DOHH2 (cell line): ENCODE data around the gene PFDN2.
A peak's percentile ranks its signal among the peaks of the same experiment; 100 is the strongest.

Experiments
- H3F3A ChIP-seq: fragments of 200-600 bp; sonication (generic), shearing (Covaris generic); 2 replicates; pipeline ENCODE4 v1.6.0; 2016; ENCODE audit warnings: antibody characterized with exemption, mild to moderate bottlenecking; ENCODE audit not compliant: control insufficient read depth, insufficient read depth
- H3K27ac ChIP-seq: fragments of 200-600 bp; sonication (generic); 2 replicates; pipeline ENCODE4 v1.5.1; 2014; ENCODE audit warnings: low read depth, mild to moderate bottlenecking, low read length, moderate library complexity
- H3K27me3 ChIP-seq: fragments of 200-600 bp; sonication (generic); 2 replicates; pipeline ENCODE4 v1.6.1; 2014; ENCODE audit warnings: mild to moderate bottlenecking, low read length, mixed read lengths; ENCODE audit not compliant: control insufficient read depth
- H3K36me3 ChIP-seq: fragments of 200-600 bp; sonication (generic); 2 replicates; pipeline ENCODE4 v1.6.1; 2014; ENCODE audit warnings: mild to moderate bottlenecking, low read length, moderate library complexity, mixed read lengths; ENCODE audit not compliant: control insufficient read depth
- H3K4me1 ChIP-seq: fragments of 200-600 bp; sonication (generic); 2 replicates; pipeline ENCODE4 v1.6.1; 2014; ENCODE audit warnings: mild to moderate bottlenecking, low read length, mixed read lengths; ENCODE audit not compliant: control insufficient read depth
- H3K4me2 ChIP-seq: fragments of 200-600 bp; sonication (generic); 2 replicates; pipeline ENCODE4 v1.6.0; 2014; ENCODE audit warnings: mild to moderate bottlenecking, low read length, moderate library complexity
- H3K4me3 ChIP-seq: fragments of 200-600 bp; sonication (generic); 2 replicates; pipeline ENCODE4 v1.5.1; 2014; ENCODE audit warnings: mild to moderate bottlenecking, low read length, mixed read lengths
- H3K79me2 ChIP-seq: fragments of 200-600 bp; sonication (generic); 2 replicates; pipeline ENCODE4 v1.6.1; 2014; ENCODE audit warnings: mild to moderate bottlenecking, low read length, mixed read lengths; ENCODE audit not compliant: control insufficient read depth
- H3K9me2 ChIP-seq: fragments of 200-600 bp; sonication (generic); replicated peaks from 2 replicates; pipeline ENCODE4 v1.6.1; 2014; ENCODE audit warnings: mild to moderate bottlenecking, low read length, mixed read lengths; ENCODE audit not compliant: control insufficient read depth
- H3K9me3 ChIP-seq: fragments of 200-600 bp; sonication (generic); 2 replicates; pipeline ENCODE4 v1.6.1; 2014; ENCODE audit warnings: antibody characterized with exemption, low read length, mixed read lengths; ENCODE audit not compliant: control insufficient read depth, insufficient read depth
- H4K20me1 ChIP-seq: fragments of 200-600 bp; sonication (generic); 2 replicates; pipeline ENCODE4 v1.6.0; 2014; ENCODE audit warnings: low read depth, mild to moderate bottlenecking, antibody characterized with exemption, low read length, moderate library complexity; ENCODE audit not compliant: control insufficient read depth, insufficient read depth
- CTCF ChIP-seq: fragments of 200-600 bp; sonication (generic); IDR thresholded peaks from one replicate; pipeline ENCODE4 v1.5.1; 2014; ENCODE audit warnings: antibody characterized with exemption, mild to moderate bottlenecking, low read depth, low read length; ENCODE audit not compliant: poor library complexity, severe bottlenecking
- EZH2phosphoT487 ChIP-seq: fragments of 200-600 bp; sonication (generic); IDR thresholded peaks from 2 replicates; pipeline ENCODE4 v1.6.1; 2017; ENCODE audit warnings: borderline replicate concordance, mild to moderate bottlenecking, antibody characterized with exemption, low read length, moderate library complexity, mixed read lengths

The PFDN2 gene

DNA sequence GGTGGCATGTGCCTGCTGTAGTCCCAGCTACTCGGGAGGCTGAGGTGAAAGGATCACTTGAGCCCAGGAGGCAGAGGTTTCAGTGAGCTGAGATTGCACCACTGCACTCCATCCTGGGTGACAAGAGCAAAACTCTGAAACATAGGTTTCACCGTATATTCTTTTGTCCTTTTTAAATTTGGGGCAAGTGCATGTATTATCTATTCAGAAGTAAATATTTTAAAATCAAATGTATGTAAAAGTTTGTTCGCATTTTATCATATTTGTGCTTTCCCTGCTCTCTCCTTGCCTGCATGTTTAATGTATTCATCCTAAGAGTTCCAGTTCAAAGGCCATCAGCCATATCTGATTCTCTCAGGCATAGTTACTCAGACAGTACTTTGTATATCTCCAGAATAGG, 28.0 kb upstream of the PFDN2 start:
- Histone ChIP-seq H3K27me3 (no peaks in the 10 kb centered on the region), H3K9me3 (no peaks in the 10 kb centered on the region), H4K20me1 (no peaks in the 10 kb centered on the region), H3F3A (no peaks in the 10 kb centered on the region), H3K4me2 (no peak overlapping the region), H3K27ac (no peak overlapping the region), H3K9me2 (no peaks in the 10 kb centered on the region), H3K4me1 (no peaks in the 10 kb centered on the region), H3K79me2 (no peaks in the 10 kb centered on the region), H3K36me3 (no peaks in the 10 kb centered on the region), H3K4me3 (no peak overlapping the region)
- no peak for TF ChIP-seq CTCF
- TF ChIP-seq EZH2phosphoT487: no peak

DNA sequence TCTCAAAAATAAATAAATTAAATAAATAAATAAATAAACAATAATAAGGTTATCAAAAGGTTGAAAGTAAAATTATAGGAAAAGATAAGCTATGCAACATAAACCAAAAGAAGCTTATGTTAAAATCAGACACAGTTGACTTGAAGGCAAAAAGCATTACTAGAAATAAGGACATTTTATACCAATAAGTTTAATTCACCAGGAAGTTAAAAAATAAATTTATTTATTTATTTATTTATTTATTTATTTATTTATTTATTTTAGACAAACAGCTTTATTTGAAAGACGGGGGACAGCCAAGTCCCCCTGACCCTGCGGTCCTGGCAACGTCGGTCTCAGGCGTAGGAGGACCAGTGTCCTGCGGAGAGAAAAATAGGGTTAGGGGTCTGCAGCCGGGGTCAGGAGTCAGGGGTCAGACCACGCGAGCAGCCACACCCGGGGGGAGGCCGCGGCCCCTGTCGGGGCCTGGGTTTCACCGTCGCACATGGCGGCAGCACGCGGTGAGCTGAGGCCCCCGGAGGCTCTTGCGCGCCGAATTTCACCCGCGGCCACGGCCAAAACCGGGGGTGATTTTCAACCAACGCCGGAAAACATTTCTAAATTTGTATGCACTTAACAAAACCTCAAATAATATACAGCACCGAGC, 23.0 kb upstream of the PFDN2 start:
- Histone ChIP-seq H3F3A (peaks cover 9% of the 10 kb centered on the region; the same call in 1 of the 2 replicates), H4K20me1 (no peaks in the 10 kb centered on the region), H3K9me3 (no peaks in the 10 kb centered on the region), H3K79me2 (no peaks in the 10 kb centered on the region), H3K9me2 (no peaks in the 10 kb centered on the region), H3K4me1 (no peaks in the 10 kb centered on the region), H3K27me3 (no peaks in the 10 kb centered on the region), H3K4me3 (no peak overlapping the region), H3K36me3 (no peaks in the 10 kb centered on the region), H3K4me2 (no peak overlapping the region), H3K27ac (no peak overlapping the region)
- TF ChIP-seq CTCF: no peak
- TF ChIP-seq EZH2phosphoT487: no peak

- H3K9me2 ChIP-seq: no peaks in the 10 kb centered on the region
- H3K79me2 ChIP-seq: peaks cover 5% of the 10 kb centered on the region; the same call in 1 of the 2 replicates
- no peaks in the 10 kb centered on the region for H3K9me3 ChIP-seq
- no peak overlapping the region for H3K4me3 ChIP-seq
- TF ChIP-seq CTCF: peak; percentile 46
- no peak for TF ChIP-seq EZH2phosphoT487
- no peaks in the 10 kb centered on the region for H4K20me1 ChIP-seq
- H3K4me2 ChIP-seq: no peak overlapping the region
- H3F3A ChIP-seq: peaks cover 9% of the 10 kb centered on the region; the same call in 1 of the 2 replicates
- H3K4me1 ChIP-seq: no peaks in the 10 kb centered on the region
- no peaks in the 10 kb centered on the region for H3K27me3 ChIP-seq
- H3K27ac ChIP-seq: no peak overlapping the region
- H3K36me3 ChIP-seq: peaks cover 2% of the 10 kb centered on the region; the same call in 1 of the 2 replicates
Observed at GRCh38 chr1:161139766-161140165, 21.9 kb upstream of the PFDN2 start.
